Caco-2 (cell line): ENCODE measurements around the gene FHAD1. TPM values are rescaled to one million over a fixed set of nuclear protein-coding genes. Genes with fewer than 3 reads are reported as not detected.

ENCODE experiments used
- BruUV-seq: library from RNA; stranded (reverse); fragments of 400-500 nt; replicated peaks from 2 replicates; lab custom pipeline; 2021; lab: Mats Ljungman, UMichigan
- CTCF ChIA-PET: fragments of 300-600 bp; sonication (Branson Sonifier 250); formaldehyde crosslinking; loops from one replicate; lab custom pipeline; 2022; ENCODE audit warnings: antibody characterized with exemption; lab: Charles Lee
- POLR2A ChIA-PET: fragments of 300-600 bp; sonication (Branson Sonifier 250); formaldehyde crosslinking; loops from one replicate; lab custom pipeline; 2022; ENCODE audit warnings: antibody characterized with exemption; lab: Charles Lee
- DNase-seq, 2 experiments: peaks; one replicate each; pipeline versions ENCODE4 v3.0.0 to v3.0.0-alpha.2; 2020 to 2022
- H3K27me3 ChIP-seq: replicated peaks from 2 replicates; pipeline ENCODE4 v1.6.0; 2011; ENCODE audit warnings: low read length; ENCODE audit not compliant: control insufficient read depth, insufficient read depth
- H3K36me3 ChIP-seq: 2 replicates; pipeline ENCODE4 v1.5.1; 2011; ENCODE audit warnings: low read length; ENCODE audit not compliant: control insufficient read depth, insufficient read depth
- H3K4me1 ChIP-seq: fragments of 250-450 bp; sonication (Bioruptor Pico); 2 replicates; pipeline ENCODE4 v1.5.1; 2020; ENCODE audit warnings: mild to moderate bottlenecking
- H3K4me3 ChIP-seq: 2 replicates; pipeline ENCODE4 v1.5.1; 2011; ENCODE audit warnings: low read depth, mild to moderate bottlenecking, control low read depth, low read length
- H3K9me3 ChIP-seq: fragments of 250-450 bp; sonication (Bioruptor Pico); 2 replicates; pipeline ENCODE4 v1.5.1; 2020; ENCODE audit warnings: mild to moderate bottlenecking, moderate library complexity
- H3K27ac Mint-ChIP-seq: one replicate; pipeline ENCODE4 v1.8.0; 2022; ENCODE audit warnings: mixed read lengths; ENCODE audit not compliant: unreplicated experiment
- H3K27me3 Mint-ChIP-seq: one replicate; pipeline ENCODE4 v1.8.0; 2022; ENCODE audit warnings: mixed read lengths; ENCODE audit not compliant: insufficient read depth, unreplicated experiment
- H3K36me3 Mint-ChIP-seq: one replicate; pipeline ENCODE4 v1.8.0; 2022; ENCODE audit warnings: mild to moderate bottlenecking, mixed read lengths; ENCODE audit not compliant: insufficient read depth, unreplicated experiment
- H3K4me1 Mint-ChIP-seq: one replicate; pipeline ENCODE4 v1.8.0; 2022; ENCODE audit warnings: low read depth, mixed read lengths; ENCODE audit not compliant: unreplicated experiment
- H3K4me3 Mint-ChIP-seq: one replicate; pipeline ENCODE4 v1.8.0; 2022; ENCODE audit warnings: mild to moderate bottlenecking, moderate library complexity, mixed read lengths; ENCODE audit not compliant: unreplicated experiment
- H3K9me3 Mint-ChIP-seq: one replicate; pipeline ENCODE4 v1.8.0; 2022; ENCODE audit warnings: mixed read lengths; ENCODE audit not compliant: unreplicated experiment
- intact Hi-C: fragments of 100-400 bp; cut with micrococcal nuclease; formaldehyde crosslinking; loops from one replicate; pipeline ENCODE4 v1.10.0; 2022; ENCODE audit not compliant: unreplicated experiment
- total RNA-seq: library from RNA; stranded (reverse); gene quantifications from 2 replicates; pipeline ENCODE4 v1.2.3, GENCODE V29; 2022
- TF ChIP-seq, protein P1 (sequence below), 2 experiments: fragments of 200-600 bp in 1 of 2; IDR thresholded peaks; 1 replicate in 1 of 2; 2 replicates in 1 of 2; pipeline versions ENCODE4 v1.5.1 to v1.8.0; 2011 to 2022; ENCODE audit warnings: antibody characterized with exemption in 1 of 2, control low read depth in 1 of 2, inconsistent platforms in 1 of 2, low read depth in 1 of 2, low read length in 1 of 2, mild to moderate bottlenecking in 1 of 2, moderate library complexity in 1 of 2; ENCODE audit not compliant: insufficient read depth in 1 of 2, severe bottlenecking in 1 of 2, unreplicated experiment in 1 of 2

Gene FHAD1
- total RNA-seq, 1 experiment from 2014 or later, result 0.18 TPM

DNA sequence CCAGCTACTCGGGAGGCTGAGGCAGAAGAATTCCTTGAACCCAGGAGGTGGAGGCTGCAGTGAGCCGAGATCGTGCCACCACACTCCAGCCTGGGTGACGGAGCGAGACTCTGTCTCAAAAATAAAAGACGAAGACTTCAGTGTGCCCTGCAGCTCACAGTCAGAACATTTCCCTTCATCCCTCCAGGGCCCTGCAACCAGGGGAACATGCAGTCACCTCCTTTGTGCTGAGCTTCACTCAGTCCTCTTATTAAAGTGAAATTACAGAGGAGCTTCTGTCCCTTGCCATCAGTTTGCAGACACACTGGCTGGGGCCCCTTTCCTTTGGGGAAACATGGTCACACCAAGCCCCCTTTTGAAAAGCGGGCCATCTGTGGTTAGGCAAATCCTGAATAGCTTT, 24.2 kb downstream of the FHAD1 start:
- CTCF ChIA-PET, result interaction anchor here (1.7 kb wide), 1 partner anchor 143 kb away, joined by 22 read pairs; no protein-coding TSS in a partner anchor
- H3K36me3 Mint-ChIP-seq, result no peaks in the 10 kb centered on the region
- no TSS peak for BruUV-seq

DNA sequence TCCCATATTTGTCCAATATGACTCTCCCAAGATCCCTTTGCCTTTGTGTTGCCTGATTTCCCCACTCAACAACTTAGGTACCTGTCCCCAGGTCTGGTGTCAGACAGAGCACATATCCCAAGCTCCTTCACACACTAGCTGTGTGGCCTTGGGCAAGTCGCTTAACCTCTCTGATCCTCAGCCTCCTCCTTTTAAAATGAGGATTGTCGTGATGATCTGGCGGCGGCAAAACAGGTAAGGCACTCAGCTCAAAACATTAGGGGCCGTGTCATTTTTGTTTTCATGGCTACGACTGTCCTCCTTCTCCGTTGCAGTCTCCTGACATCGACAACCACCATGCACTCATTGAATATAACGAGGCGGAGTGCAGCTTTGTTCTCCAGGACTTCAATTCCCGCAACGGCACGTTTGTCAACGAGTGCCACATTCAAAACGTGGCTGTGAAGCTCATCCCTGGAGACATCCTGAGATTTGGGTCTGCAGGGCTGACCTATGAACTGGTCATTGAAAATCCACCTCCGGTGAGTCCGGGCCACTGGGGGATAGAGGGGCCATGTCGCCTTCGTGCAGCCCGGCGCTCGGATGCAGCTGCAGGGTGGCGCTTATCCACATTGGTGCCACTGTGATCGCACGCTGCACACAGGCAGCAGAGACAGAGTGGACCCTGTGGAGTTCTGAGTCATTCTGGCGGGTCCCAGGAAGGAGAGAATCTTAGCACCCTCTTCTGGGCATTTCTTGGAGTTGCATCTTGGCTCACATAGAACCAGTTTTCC, 25.2 kb downstream of the FHAD1 start:
- ChIA-PET POLR2A (no interaction called here), CTCF (interaction anchor here (0.6 to 1.7 kb wide), 5 partner anchors 83 to 144 kb away, joined by 3 to 22 read pairs (median 3); no protein-coding TSS in a partner anchor)
- H3K27me3 ChIP-seq, result no peaks in the 10 kb centered on the region
- no peaks in the 10 kb centered on the region for H3K27me3 Mint-ChIP-seq
- H3K4me1 ChIP-seq, result no peaks in the 10 kb centered on the region
- no peaks in the 10 kb centered on the region for H3K4me1 Mint-ChIP-seq
- intact Hi-C loops, result loop anchor here (1.0 to 2.0 kb wide), 4 partner anchors 33 to 144 kb away; no protein-coding TSS in a partner anchor
- no peaks in the 10 kb centered on the region for H3K9me3 Mint-ChIP-seq
- BruUV-seq, result no TSS peak
- no peak overlapping the region for H3K4me3 ChIP-seq
- H3K27ac Mint-ChIP-seq, result no peak overlapping the region
- peak overlapping the region; percentile 50 for H3K4me3 Mint-ChIP-seq
- H3K36me3 Mint-ChIP-seq, result no peaks in the 10 kb centered on the region
- TF ChIP-seq, protein P1, sequence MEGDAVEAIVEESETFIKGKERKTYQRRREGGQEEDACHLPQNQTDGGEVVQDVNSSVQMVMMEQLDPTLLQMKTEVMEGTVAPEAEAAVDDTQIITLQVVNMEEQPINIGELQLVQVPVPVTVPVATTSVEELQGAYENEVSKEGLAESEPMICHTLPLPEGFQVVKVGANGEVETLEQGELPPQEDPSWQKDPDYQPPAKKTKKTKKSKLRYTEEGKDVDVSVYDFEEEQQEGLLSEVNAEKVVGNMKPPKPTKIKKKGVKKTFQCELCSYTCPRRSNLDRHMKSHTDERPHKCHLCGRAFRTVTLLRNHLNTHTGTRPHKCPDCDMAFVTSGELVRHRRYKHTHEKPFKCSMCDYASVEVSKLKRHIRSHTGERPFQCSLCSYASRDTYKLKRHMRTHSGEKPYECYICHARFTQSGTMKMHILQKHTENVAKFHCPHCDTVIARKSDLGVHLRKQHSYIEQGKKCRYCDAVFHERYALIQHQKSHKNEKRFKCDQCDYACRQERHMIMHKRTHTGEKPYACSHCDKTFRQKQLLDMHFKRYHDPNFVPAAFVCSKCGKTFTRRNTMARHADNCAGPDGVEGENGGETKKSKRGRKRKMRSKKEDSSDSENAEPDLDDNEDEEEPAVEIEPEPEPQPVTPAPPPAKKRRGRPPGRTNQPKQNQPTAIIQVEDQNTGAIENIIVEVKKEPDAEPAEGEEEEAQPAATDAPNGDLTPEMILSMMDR (IDR thresholded peaks at IDR 0.05; ENCODE audit: insufficient read depth in 1 of 2, low read depth in 1 of 2, low read length in 1 of 2, severe bottlenecking in 1 of 2, unreplicated experiment in 1 of 2), result peak; percentile 67 to 78
- H3K36me3 ChIP-seq, result no peaks in the 10 kb centered on the region
- peak; percentile 66 to 72 for DNase-seq
- H3K9me3 ChIP-seq, result no peaks in the 10 kb centered on the region

More for the DNA sequence above, 24.2 kb downstream of the FHAD1 start:
- no peak for DNase-seq
- H3K36me3 ChIP-seq, result no peaks in the 10 kb centered on the region
- H3K27me3 ChIP-seq, result no peaks in the 10 kb centered on the region
- POLR2A ChIA-PET, result no interaction called here
- Mint-ChIP-seq H3K27me3 (no peaks in the 10 kb centered on the region), H3K4me1 (no peaks in the 10 kb centered on the region), H3K4me3 (no peak overlapping the region), H3K27ac (no peak overlapping the region), H3K9me3 (no peaks in the 10 kb centered on the region)
- no peak overlapping the region for H3K4me3 ChIP-seq
- TF ChIP-seq, protein P1 (IDR thresholded peaks at IDR 0.05; ENCODE audit: insufficient read depth in 1 of 2, low read depth in 1 of 2, low read length in 1 of 2, severe bottlenecking in 1 of 2, unreplicated experiment in 1 of 2), result no peak
- no peaks in the 10 kb centered on the region for H3K9me3 ChIP-seq
- no peaks in the 10 kb centered on the region for H3K4me1 ChIP-seq
- intact Hi-C loops, result no loop called here

DNA sequence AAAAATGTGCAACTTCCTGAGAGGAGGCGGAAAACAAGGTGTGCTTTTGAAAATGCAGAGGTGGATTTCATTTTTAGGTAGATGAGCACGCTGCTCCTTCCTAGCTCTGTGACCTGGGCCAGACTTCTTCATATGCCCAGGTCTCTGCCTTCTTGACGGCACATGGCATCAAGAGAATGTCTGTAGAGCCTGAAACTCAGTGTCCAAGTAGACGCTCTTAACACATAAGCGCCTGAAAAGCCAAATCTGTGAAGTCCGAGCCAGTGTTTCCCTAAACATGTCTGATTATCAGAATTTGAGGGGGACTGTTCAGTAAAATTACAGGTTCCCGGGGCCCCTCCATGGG, 25.7 kb downstream of the FHAD1 start:
- TF ChIP-seq, protein P1 (IDR thresholded peaks at IDR 0.05; ENCODE audit: insufficient read depth in 1 of 2, low read depth in 1 of 2, low read length in 1 of 2, severe bottlenecking in 1 of 2, unreplicated experiment in 1 of 2), result no peak
- Histone ChIP-seq H3K27me3 (no peaks in the 10 kb centered on the region), H3K4me1 (no peaks in the 10 kb centered on the region), H3K36me3 (no peaks in the 10 kb centered on the region), H3K9me3 (no peaks in the 10 kb centered on the region), H3K4me3 (no peak overlapping the region)
- intact Hi-C loops, result loop anchor here (1.0 to 2.0 kb wide), 4 partner anchors 32 to 144 kb away; no protein-coding TSS in a partner anchor
- Mint-ChIP-seq H3K9me3 (no peaks in the 10 kb centered on the region), H3K4me1 (no peaks in the 10 kb centered on the region), H3K36me3 (no peaks in the 10 kb centered on the region), H3K27me3 (no peaks in the 10 kb centered on the region), H3K4me3 (peak overlapping the region; percentile 50), H3K27ac (no peak overlapping the region)
- BruUV-seq, result no TSS peak
- DNase-seq, result no peak
- ChIA-PET CTCF (interaction anchor here (0.6 to 1.7 kb wide), 4 partner anchors 83 to 144 kb away, joined by 3 to 22 read pairs (median 5); no protein-coding TSS in a partner anchor), POLR2A (no interaction called here)
